NB4 (cell line): ENCODE results near the gene SENP7.
"Not testable (repeated sequence)": the region's sequence is repeated elsewhere in the genome, so short reads cannot be mapped to it uniquely, and the experiment has no call there.

Source experiments
- CTCF ChIP-seq: IDR thresholded peaks from one replicate; pipeline ENCODE4 v1.5.1; 2012; ENCODE audit warnings: low read depth, low read length
- MAX ChIP-seq: IDR thresholded peaks from 2 replicates; pipeline ENCODE4 v1.6.1; 2011; ENCODE audit warnings: low read depth, low read length
- MYC ChIP-seq: IDR thresholded peaks from 2 replicates; pipeline ENCODE4 v1.6.1; 2011; ENCODE audit warnings: low read depth, low read length
- POLR2A ChIP-seq: IDR thresholded peaks from 2 replicates; pipeline ENCODE4 v1.6.1; 2011; ENCODE audit warnings: mild to moderate bottlenecking; ENCODE audit not compliant: insufficient read length; ENCODE audit errors: extremely low read depth

GRCh38 chr3:101438641-101439040 is 74.4 kb downstream of the SENP7 start:
- TF ChIP-seq POLR2A, CTCF, MAX, MYC: not testable (repeated sequence)
